NCI-H524 treated with DMSO at 0.1 percent for 48 hours (cell line): ENCODE results near the gene THUMPD3.

ENCODE experiments used
- DNase-seq: peaks from one replicate; lab custom pipeline; 2025; lab: John Stamatoyannopoulos, UW

THUMPD3 gene

GRCh38 chr3:9352917-9353752, 9.7 kb upstream of the THUMPD3 start:
- DNase-seq = no peak

- no peak for DNase-seq
These were observed 1.0 kb upstream of the THUMPD3 start for GRCh38 chr3:9361691-9362388.

- DNase-seq = no peak
These were observed 6.7 kb downstream of the THUMPD3 start for GRCh38 chr3:9369508-9369907.

GRCh38 chr3:9373465-9373864, 10.6 kb downstream of the THUMPD3 start:
- no peak for DNase-seq

GRCh38 chr3:9377981-9378380, 15.1 kb downstream of the THUMPD3 start:
- DNase-seq = no peak

GRCh38 chr3:9379327-9379726, 16.5 kb downstream of the THUMPD3 start:
- no peak for DNase-seq

- DNase-seq = no peak
These were observed 17.2 kb downstream of the THUMPD3 start for GRCh38 chr3:9380014-9380413.

- DNase-seq = no peak
These were observed 21.4 kb downstream of the THUMPD3 start for GRCh38 chr3:9384141-9384828.

- no peak for DNase-seq
These were observed 22.6 kb downstream of the THUMPD3 start for GRCh38 chr3:9385187-9386077.

GRCh38 chr3:9386078-9386459, 23.2 kb downstream of the THUMPD3 start:
- DNase-seq = no peak

- DNase-seq = no peak
These were observed 23.9 kb downstream of the THUMPD3 start for GRCh38 chr3:9386501-9387321.

- no peak for DNase-seq
These were observed 24.4 kb downstream of the THUMPD3 start for GRCh38 chr3:9387322-9387655.

- DNase-seq = no peak
These were observed 25.3 kb downstream of the THUMPD3 start for GRCh38 chr3:9388142-9388541.

- DNase-seq = no peak
These were observed 25.9 kb downstream of the THUMPD3 start for GRCh38 chr3:9388562-9389272.

GRCh38 chr3:9390265-9390888, 27.5 kb downstream of the THUMPD3 start:
- no peak for DNase-seq

- DNase-seq = no peak
These were observed 29.2 kb downstream of the THUMPD3 start for GRCh38 chr3:9392041-9392440.

- DNase-seq = no peak
These were observed 32.9 kb downstream of the THUMPD3 start for GRCh38 chr3:9395570-9396300.

GRCh38 chr3:9396301-9396631, 33.4 kb downstream of the THUMPD3 start:
- DNase-seq = peak; percentile 38

- peak; percentile 95 for DNase-seq
These were observed 33.9 kb downstream of the THUMPD3 start for GRCh38 chr3:9396632-9397331.
